Duodenal mucosa (tissue), 2 donors: ENCODE measurements around the gene IL1RAPL2.
"Not testable (repeated sequence)": the region's sequence is repeated elsewhere in the genome, so short reads cannot be mapped to it uniquely, and the experiment has no call there.

Experiments
- H3K27ac ChIP-seq: one replicate; pipeline ENCODE4 v1.7.0; 2013; ENCODE audit warnings: low read depth, low read length
- H3K27me3 ChIP-seq, 2 donors: one replicate each; pipeline ENCODE4 v1.7.0; 2013; ENCODE audit warnings: low read length in 2 of 2, control low read depth in 1 of 2; ENCODE audit not compliant: insufficient read depth in 2 of 2, control insufficient read depth in 1 of 2
- H3K36me3 ChIP-seq, 2 donors: one replicate each; pipeline ENCODE4 v1.7.0; 2013; ENCODE audit warnings: low read length in 2 of 2, control low read depth in 1 of 2; ENCODE audit not compliant: insufficient read depth in 2 of 2, control insufficient read depth in 1 of 2
- H3K4me1 ChIP-seq, 2 donors: one replicate each; pipeline ENCODE4 v1.7.0; 2013; ENCODE audit warnings: low read length in 2 of 2, control low read depth in 1 of 2; ENCODE audit not compliant: insufficient read depth in 2 of 2, control insufficient read depth in 1 of 2
- H3K4me3 ChIP-seq, 2 donors: one replicate each; pipeline ENCODE4 v1.7.0; 2013; ENCODE audit warnings: low read length in 2 of 2, low read depth in 1 of 2
- H3K9ac ChIP-seq, 2 donors: one replicate each; pipeline ENCODE4 v1.7.0; 2013; ENCODE audit warnings: low read length in 2 of 2, low read depth in 1 of 2
- H3K9me3 ChIP-seq, 2 donors: one replicate each; pipeline ENCODE4 v1.7.0; 2013; ENCODE audit warnings: low read length in 2 of 2, control low read depth in 1 of 2; ENCODE audit not compliant: control insufficient read depth in 1 of 2

IL1RAPL2 gene

GRCh38 chrX:105684288-105684687, 1118.3 kb downstream of the IL1RAPL2 start:
- H3K9me3 ChIP-seq, H3K27me3 ChIP-seq, H3K36me3 ChIP-seq, H3K4me3 ChIP-seq, H3K9ac ChIP-seq, H3K4me1 ChIP-seq, H3K27ac ChIP-seq: not testable (repeated sequence)

GRCh38 chrX:105694839-105695238, 1128.8 kb downstream of the IL1RAPL2 start:
- H3K27ac ChIP-seq = no peak overlapping the region
- H3K4me1 ChIP-seq = no peaks in the 10 kb centered on the region
- no peaks in the 10 kb centered on the region for H3K36me3 ChIP-seq
- H3K27me3 ChIP-seq = no peaks in the 10 kb centered on the region
- no peak overlapping the region for H3K4me3 ChIP-seq
- no peak overlapping the region for H3K9ac ChIP-seq
- no peaks in the 10 kb centered on the region for H3K9me3 ChIP-seq

DNA sequence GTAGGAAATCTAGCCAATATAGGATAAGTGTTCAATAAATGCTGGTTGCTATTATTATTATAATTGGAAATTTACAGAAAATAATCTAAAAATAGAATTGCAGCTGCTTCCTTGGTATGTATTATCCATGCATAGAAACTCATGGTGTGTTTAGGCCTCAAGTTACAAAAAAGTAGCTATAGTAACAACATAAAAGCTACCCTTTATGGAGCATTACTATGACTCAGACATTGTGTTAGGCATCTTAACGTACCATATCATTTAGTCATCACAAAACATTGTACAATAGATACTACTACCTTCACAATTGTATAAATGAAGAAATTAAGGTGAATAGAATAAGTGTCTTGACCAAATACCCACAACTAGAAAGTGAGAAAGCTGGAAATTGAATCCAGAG, 1129.5 kb downstream of the IL1RAPL2 start:
- Histone ChIP-seq H3K27me3 (no peaks in the 10 kb centered on the region), H3K4me3 (no peak overlapping the region), H3K9me3 (no peaks in the 10 kb centered on the region), H3K4me1 (no peaks in the 10 kb centered on the region), H3K36me3 (no peaks in the 10 kb centered on the region), H3K9ac (no peak overlapping the region), H3K27ac (no peak overlapping the region)

DNA sequence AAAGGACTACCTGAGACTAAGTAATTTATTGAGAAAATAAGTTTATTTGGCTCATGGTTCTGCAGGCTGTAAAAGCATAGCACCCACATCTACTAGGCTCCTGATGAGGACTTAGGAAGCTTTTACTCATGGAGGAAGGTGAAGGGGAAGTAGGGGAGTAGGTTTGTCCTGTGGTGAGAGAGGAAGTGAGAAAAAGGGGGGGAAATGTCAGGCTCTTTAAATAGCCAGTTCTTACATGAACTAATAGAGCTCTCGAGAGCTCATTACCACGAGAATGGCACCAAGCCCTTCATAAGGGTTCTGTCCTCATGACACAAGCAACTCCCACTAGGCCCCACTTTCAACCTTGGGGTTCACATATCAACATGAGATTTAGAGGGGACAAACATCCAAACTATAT, 1130.9 kb downstream of the IL1RAPL2 start:
- Histone ChIP-seq H3K4me3 (no peak overlapping the region), H3K4me1 (no peaks in the 10 kb centered on the region), H3K27ac (no peak overlapping the region), H3K9ac (no peak overlapping the region), H3K9me3 (no peaks in the 10 kb centered on the region), H3K36me3 (no peaks in the 10 kb centered on the region), H3K27me3 (no peaks in the 10 kb centered on the region)

GRCh38 chrX:105697984-105698781, 1132.2 kb downstream of the IL1RAPL2 start:
- no peaks in the 10 kb centered on the region for H3K36me3 ChIP-seq
- no peaks in the 10 kb centered on the region for H3K4me1 ChIP-seq
- no peaks in the 10 kb centered on the region for H3K27me3 ChIP-seq
- no peak overlapping the region for H3K4me3 ChIP-seq
- no peak overlapping the region for H3K27ac ChIP-seq
- no peak overlapping the region for H3K9ac ChIP-seq
- H3K9me3 ChIP-seq = no peaks in the 10 kb centered on the region

GRCh38 chrX:105700331-105700730, 1134.3 kb downstream of the IL1RAPL2 start:
- no peaks in the 10 kb centered on the region for H3K27me3 ChIP-seq
- no peaks in the 10 kb centered on the region for H3K9me3 ChIP-seq
- no peak overlapping the region for H3K27ac ChIP-seq
- H3K4me3 ChIP-seq = no peak overlapping the region
- no peak overlapping the region for H3K9ac ChIP-seq
- H3K4me1 ChIP-seq = no peaks in the 10 kb centered on the region
- no peaks in the 10 kb centered on the region for H3K36me3 ChIP-seq

- Histone ChIP-seq H3K4me3 (no peak overlapping the region), H3K9me3 (no peaks in the 10 kb centered on the region), H3K27me3 (no peaks in the 10 kb centered on the region), H3K27ac (no peak overlapping the region), H3K36me3 (no peaks in the 10 kb centered on the region), H3K9ac (no peak overlapping the region), H3K4me1 (no peaks in the 10 kb centered on the region)
Measured at GRCh38 chrX:105701310-105702052, 1135.5 kb downstream of the IL1RAPL2 start.

- H3K4me1 ChIP-seq = no peaks in the 10 kb centered on the region
- no peaks in the 10 kb centered on the region for H3K9me3 ChIP-seq
- no peak overlapping the region for H3K9ac ChIP-seq
- no peak overlapping the region for H3K27ac ChIP-seq
- H3K4me3 ChIP-seq = no peak overlapping the region
- H3K27me3 ChIP-seq = no peaks in the 10 kb centered on the region
- H3K36me3 ChIP-seq = no peaks in the 10 kb centered on the region
Measured at GRCh38 chrX:105703876-105704275, 1137.9 kb downstream of the IL1RAPL2 start.

- H3K4me3 ChIP-seq = no peak overlapping the region
- H3K27me3 ChIP-seq = no peaks in the 10 kb centered on the region
- no peak overlapping the region for H3K9ac ChIP-seq
Measured at GRCh38 chrX:105706041-105706440, 1140.0 kb downstream of the IL1RAPL2 start.

GRCh38 chrX:105711805-105712204, 1145.8 kb downstream of the IL1RAPL2 start:
- H3K27ac ChIP-seq = no peak overlapping the region
- no peaks in the 10 kb centered on the region for H3K9me3 ChIP-seq
- H3K4me1 ChIP-seq = no peaks in the 10 kb centered on the region
- H3K9ac ChIP-seq = no peak overlapping the region
- no peaks in the 10 kb centered on the region for H3K27me3 ChIP-seq
- no peaks in the 10 kb centered on the region for H3K36me3 ChIP-seq
- H3K4me3 ChIP-seq = no peak overlapping the region

More at GRCh38 chrX:105706041-105706440, 1140.0 kb downstream of the IL1RAPL2 start:
- Histone ChIP-seq H3K27ac (no peak overlapping the region), H3K4me1 (no peaks in the 10 kb centered on the region), H3K9me3 (no peaks in the 10 kb centered on the region), H3K36me3 (no peaks in the 10 kb centered on the region)
